Measurements from ENCODE around the gene OPRD1.

DNA sequence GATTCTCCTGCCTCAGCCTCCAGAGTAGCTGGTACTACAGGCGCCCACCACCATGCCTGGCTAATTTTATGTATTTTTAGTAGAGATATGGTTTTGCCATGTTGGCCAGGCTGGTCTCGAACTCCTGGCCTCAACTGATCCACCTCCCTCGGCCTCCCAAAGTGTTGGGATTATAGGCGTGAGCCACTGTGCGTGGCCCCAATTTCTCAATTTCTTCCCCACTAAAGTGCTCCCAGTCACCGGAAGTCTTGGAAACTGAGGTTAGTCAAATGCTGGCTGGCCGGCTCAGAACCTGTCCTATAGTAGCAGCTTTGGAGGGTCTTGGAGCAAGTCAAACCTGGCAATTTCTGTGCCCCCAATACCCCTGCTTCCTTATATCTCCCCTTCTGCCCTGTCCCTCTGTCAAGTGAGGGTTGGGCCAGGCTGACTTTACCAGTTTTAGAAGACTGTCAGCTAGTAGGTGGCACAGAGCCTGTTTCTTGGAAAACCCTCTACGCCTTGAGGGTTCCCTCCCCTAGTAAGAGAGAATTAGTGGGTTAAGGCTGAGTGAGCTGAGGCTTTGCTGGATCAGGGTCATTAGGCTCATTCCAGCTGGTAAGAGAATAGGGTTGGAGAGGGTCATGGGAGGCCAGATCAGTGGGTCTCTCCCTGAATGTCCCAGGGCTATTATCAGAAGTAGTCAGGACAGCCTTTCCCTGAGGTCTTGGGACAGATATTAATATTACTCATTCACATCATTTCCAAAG is 94.1 kb downstream of the OPRD1 start:
- TF ChIP-seq, protein P1, sequence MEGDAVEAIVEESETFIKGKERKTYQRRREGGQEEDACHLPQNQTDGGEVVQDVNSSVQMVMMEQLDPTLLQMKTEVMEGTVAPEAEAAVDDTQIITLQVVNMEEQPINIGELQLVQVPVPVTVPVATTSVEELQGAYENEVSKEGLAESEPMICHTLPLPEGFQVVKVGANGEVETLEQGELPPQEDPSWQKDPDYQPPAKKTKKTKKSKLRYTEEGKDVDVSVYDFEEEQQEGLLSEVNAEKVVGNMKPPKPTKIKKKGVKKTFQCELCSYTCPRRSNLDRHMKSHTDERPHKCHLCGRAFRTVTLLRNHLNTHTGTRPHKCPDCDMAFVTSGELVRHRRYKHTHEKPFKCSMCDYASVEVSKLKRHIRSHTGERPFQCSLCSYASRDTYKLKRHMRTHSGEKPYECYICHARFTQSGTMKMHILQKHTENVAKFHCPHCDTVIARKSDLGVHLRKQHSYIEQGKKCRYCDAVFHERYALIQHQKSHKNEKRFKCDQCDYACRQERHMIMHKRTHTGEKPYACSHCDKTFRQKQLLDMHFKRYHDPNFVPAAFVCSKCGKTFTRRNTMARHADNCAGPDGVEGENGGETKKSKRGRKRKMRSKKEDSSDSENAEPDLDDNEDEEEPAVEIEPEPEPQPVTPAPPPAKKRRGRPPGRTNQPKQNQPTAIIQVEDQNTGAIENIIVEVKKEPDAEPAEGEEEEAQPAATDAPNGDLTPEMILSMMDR (conservative IDR thresholded peaks at IDR 0.05; ENCODE audit: low read depth, low read length), result no peak
- TF ChIP-seq RFX5 (IDR thresholded peaks at IDR 0.05; ENCODE audit: low read depth, low read length) (no peak), BHLHE40 (IDR thresholded peaks at IDR 0.05; ENCODE audit: low read depth, low read length) (no peak), POLR2A (IDR thresholded peaks at IDR 0.05; ENCODE audit: low read depth, low read length) (no peak)
- TF ChIP-seq, protein P2, sequence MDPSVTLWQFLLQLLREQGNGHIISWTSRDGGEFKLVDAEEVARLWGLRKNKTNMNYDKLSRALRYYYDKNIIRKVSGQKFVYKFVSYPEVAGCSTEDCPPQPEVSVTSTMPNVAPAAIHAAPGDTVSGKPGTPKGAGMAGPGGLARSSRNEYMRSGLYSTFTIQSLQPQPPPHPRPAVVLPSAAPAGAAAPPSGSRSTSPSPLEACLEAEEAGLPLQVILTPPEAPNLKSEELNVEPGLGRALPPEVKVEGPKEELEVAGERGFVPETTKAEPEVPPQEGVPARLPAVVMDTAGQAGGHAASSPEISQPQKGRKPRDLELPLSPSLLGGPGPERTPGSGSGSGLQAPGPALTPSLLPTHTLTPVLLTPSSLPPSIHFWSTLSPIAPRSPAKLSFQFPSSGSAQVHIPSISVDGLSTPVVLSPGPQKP (IDR thresholded peaks at IDR 0.05; ENCODE audit: borderline replicate concordance, low read depth, low read length), result no peak
